HCEC 1CT (cell line): ENCODE data around the gene TBC1D3B.
A peak's percentile ranks its signal among the peaks of the same experiment; 100 is the strongest.
"Not testable (repeated sequence)": the region's sequence is repeated elsewhere in the genome, so short reads cannot be mapped to it uniquely, and the experiment has no call there.

Experiments used
- DNase-seq: peaks from one replicate; pipeline ENCODE4 v3.0.0-alpha.2; 2017

Gene TBC1D3B

GRCh38 chr17:36198831-36199465, 22.5 kb upstream of the TBC1D3B start:
- DNase-seq: no peak

GRCh38 chr17:36197387-36197703, 20.9 kb upstream of the TBC1D3B start:
- no peak for DNase-seq

- DNase-seq: no peak
These were observed 19.7 kb upstream of the TBC1D3B start for GRCh38 chr17:36196131-36196486.

GRCh38 chr17:36195434-36196130, 19.1 kb upstream of the TBC1D3B start:
- no peak for DNase-seq

GRCh38 chr17:36194832-36195433, 18.5 kb upstream of the TBC1D3B start:
- not testable (repeated sequence) for DNase-seq

- DNase-seq: not testable (repeated sequence)
These were observed 17.9 kb upstream of the TBC1D3B start for GRCh38 chr17:36194147-36194831.

GRCh38 chr17:36193216-36193775, 16.9 kb upstream of the TBC1D3B start:
- no peak for DNase-seq

GRCh38 chr17:36190549-36191330, 14.3 kb upstream of the TBC1D3B start:
- DNase-seq: not testable (repeated sequence)

- not testable (repeated sequence) for DNase-seq
These were observed 13.6 kb upstream of the TBC1D3B start for GRCh38 chr17:36189993-36190392.

GRCh38 chr17:36188891-36189306, 12.5 kb upstream of the TBC1D3B start:
- DNase-seq: no peak

- not testable (repeated sequence) for DNase-seq
These were observed 11.7 kb upstream of the TBC1D3B start for GRCh38 chr17:36187943-36188665.

- not testable (repeated sequence) for DNase-seq
These were observed 10.7 kb upstream of the TBC1D3B start for GRCh38 chr17:36186810-36187763.

- no peak for DNase-seq
These were observed 9.0 kb upstream of the TBC1D3B start for GRCh38 chr17:36185416-36185815.

- no peak for DNase-seq
These were observed 7.8 kb upstream of the TBC1D3B start for GRCh38 chr17:36184023-36184765.

- DNase-seq: peak; percentile 35
These were observed 6.8 kb upstream of the TBC1D3B start for GRCh38 chr17:36183001-36183971.

- no peak for DNase-seq
These were observed 6.0 kb upstream of the TBC1D3B start for GRCh38 chr17:36182176-36183000.

- DNase-seq: not testable (repeated sequence)
These were observed 5.2 kb upstream of the TBC1D3B start for GRCh38 chr17:36181446-36182175.
